DOHH2 (cell line): ENCODE results near the gene MMUT.
"Not testable (repeated sequence)": the region's sequence is repeated elsewhere in the genome, so short reads cannot be mapped to it uniquely, and the experiment has no call there.

Experiments
- CTCF ChIP-seq: fragments of 200-600 bp; sonication (generic); IDR thresholded peaks from one replicate; pipeline ENCODE4 v1.5.1; 2014; ENCODE audit warnings: antibody characterized with exemption, mild to moderate bottlenecking, low read depth, low read length; ENCODE audit not compliant: poor library complexity, severe bottlenecking
- EZH2phosphoT487 ChIP-seq: fragments of 200-600 bp; sonication (generic); IDR thresholded peaks from 2 replicates; pipeline ENCODE4 v1.6.1; 2017; ENCODE audit warnings: borderline replicate concordance, mild to moderate bottlenecking, antibody characterized with exemption, low read length, moderate library complexity, mixed read lengths

- not testable (repeated sequence) for TF ChIP-seq CTCF, EZH2phosphoT487
Measured at GRCh38 chr6:49483380-49483779, 20.3 kb upstream of the MMUT start.
